OCI-M2 (cell line): ENCODE data around the gene CCDC112.
"Not testable (repeated sequence)": the region's sequence is repeated elsewhere in the genome, so short reads cannot be mapped to it uniquely, and the experiment has no call there.

Experiments
- DNase-seq: peaks from one replicate; lab custom pipeline; 2025; ENCODE audit not compliant: unreplicated experiment; lab: John Stamatoyannopoulos, UW

CCDC112 gene

DNA sequence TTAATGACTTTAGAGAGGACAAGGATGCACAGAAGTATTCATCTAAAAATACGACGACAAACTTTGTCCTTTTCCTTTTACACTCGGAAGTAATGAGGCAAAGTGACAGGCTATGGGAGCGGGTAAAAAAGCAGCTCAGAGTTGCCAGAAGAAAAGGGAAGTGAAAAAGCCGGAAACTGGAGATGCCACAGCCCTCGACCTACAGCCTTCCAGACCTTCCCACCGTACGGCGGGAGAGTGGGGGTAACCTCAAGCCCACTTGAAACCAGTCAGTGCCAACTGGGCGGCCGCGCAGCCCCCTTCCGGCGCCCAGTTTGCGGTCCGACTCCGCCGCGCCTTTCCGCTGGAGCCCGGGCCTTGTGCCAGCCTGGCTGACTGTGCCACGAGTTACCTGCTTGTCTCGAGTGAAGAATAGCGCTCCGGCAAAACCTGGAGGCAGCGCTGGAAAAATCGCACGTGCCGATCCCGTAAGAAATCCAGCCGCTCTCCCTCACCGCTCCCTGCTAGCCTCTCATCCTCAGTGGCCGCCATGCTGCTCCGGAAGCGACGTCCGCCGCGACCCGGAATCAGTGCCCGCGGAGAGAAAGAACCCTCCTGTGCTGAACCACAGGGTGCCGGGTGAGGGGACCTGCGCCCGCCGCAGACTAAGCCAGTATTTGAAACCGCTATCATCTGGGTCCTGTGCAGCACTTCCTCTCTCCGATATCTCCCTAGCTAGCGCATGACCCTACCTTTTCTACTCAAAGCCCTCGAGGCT lies 34.0 kb downstream of the CCDC112 start, which contains the start of gene PGGT1B:
Gene PGGT1B (minus strand): TSS at position 557 of the 757 bp plus-strand sequence. CDS start 26 bp downstream, at position 531.
- DNase-seq = peak; percentile 16

DNA sequence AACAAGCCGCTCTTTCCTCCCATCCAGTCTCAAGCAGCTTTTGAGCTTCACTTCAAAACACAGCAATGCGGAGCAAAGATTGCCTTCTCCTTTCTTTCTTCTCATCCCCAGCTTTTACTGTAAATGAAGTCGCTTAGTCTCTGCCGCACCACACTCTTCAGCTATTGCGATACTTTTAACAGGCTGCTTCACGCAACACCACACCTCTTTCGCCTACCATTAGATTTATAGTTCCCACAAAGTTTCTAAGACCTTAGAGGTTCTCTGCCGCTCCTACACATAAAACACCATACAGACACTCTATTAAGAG lies 34.5 kb downstream of the CCDC112 start:
- no peak for DNase-seq

GRCh38 chr5:115260248-115260647 lies 36.2 kb downstream of the CCDC112 start:
- no peak for DNase-seq

DNA sequence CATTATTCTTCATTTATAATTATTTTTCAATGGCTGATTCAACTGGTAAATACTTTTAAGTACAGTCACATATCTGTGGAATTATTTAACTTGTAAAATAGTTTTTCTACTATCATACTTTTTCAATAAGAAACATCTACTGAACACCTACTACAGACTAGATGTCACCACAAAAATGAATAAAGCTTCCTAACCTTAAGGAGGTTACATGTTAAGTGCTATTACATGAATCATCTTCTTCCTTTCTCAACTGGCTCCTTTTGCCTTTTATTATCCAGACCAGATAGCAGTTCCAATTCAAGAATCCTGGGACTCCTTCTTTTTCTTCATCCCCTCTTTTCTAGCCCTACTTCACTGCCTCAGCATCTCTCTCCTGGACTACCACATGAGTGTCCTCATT lies 38.5 kb downstream of the CCDC112 start:
- no peak for DNase-seq

GRCh38 chr5:115249379-115249778 lies 47.1 kb downstream of the CCDC112 start:
- DNase-seq = not testable (repeated sequence)

DNA sequence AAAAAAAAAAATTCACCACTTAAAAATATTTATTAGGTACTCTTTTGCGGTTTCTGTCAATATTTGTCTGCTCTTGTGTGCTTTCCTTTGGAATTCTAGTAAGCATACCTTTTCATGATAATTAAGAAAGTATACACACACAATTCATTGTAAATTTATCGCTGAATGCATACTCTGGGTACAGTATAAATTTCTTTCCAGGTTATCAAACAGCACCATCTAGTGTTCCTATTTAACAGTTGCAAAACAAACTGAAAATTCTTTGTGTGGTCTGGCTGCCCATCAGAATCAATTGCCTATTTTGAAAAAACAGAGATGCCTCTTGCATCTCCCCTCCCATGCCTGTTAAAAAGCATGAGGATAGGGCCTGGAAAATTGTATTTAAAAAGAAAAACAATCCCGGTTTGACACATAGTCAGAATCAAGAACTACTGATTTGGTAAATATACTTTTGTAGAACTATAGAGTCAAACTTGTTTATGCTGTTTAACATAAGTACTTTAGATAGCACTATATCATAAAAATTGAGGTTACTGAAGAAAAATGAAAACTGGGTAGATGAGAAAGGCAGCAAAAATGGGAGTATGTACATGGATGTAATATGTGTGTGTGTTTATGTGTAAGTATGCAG lies 50.0 kb downstream of the CCDC112 start:
- DNase-seq = no peak

DNA sequence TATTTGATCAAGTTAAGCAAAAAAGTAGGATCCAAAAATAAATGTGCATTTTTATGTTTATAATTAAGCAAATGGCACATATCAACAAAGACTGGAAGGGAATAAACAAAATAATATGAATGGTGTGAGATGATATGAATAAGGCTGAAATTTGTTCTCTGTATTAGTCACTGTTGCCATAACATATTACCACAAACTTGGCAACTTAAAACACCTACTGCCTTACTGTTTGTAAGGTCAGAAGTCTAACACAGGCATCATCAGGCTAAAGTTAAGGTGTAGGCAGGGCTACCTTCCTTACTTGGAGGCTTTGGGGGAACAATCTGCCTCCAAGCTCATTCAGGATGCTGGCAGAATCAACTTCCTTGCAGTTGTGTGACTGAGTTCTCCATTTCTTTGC lies 53.0 kb downstream of the CCDC112 start:
- no peak for DNase-seq

GRCh38 chr5:115241881-115242642 lies 54.4 kb downstream of the CCDC112 start:
- DNase-seq = no peak

DNA sequence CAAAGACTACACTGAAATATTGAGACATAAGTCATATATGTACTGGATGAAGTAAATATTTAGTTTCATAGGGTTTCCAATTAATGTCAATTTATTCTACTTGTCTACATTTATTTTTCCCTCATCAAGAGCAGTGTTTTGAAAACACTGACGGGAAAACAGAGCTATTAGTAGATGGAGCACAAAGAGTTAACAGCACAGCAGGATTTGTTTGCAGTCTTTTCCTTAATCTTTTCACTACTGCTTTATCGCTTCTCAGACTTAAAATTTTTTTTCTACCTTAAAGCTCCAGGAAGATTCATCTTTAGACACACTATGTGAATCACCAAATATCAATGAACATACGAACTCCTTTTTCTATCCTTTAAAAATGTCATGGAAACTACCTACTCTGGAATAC lies 59.4 kb downstream of the CCDC112 start:
- DNase-seq = no peak

- no peak for DNase-seq
These were observed 59.9 kb downstream of the CCDC112 start for GRCh38 chr5:115236599-115236998.

DNA sequence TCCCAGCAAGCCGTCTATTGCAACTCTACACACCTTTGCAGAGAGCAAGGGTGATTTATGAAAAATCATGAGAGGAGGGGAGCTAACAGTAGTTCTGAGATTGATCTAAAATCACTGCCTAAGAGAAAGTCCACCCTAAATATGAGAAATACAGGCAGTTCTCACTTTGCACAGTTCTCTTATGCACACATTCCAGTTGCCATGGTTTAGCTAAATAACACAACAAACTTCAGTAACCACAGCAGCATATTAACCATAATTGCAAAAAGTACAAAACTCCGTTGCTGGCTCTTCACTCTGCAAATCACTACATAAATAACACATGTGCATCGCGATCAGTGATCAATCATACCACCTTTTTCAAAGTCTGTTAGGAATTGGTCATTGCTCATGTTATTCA lies 64.9 kb downstream of the CCDC112 start:
- no peak for DNase-seq

- DNase-seq = no peak
These were observed 66.8 kb downstream of the CCDC112 start for GRCh38 chr5:115229606-115230005.

- no peak for DNase-seq
These were observed 69.2 kb downstream of the CCDC112 start for GRCh38 chr5:115227281-115227680.
